Chondrocyte (in vitro differentiated cells): Measurements from ENCODE around the gene SPON1. TPM values are rescaled to one million over a fixed set of nuclear protein-coding genes. Genes with fewer than 3 reads are reported as not detected.
"Not testable (repeated sequence)": the region's sequence is repeated elsewhere in the genome, so short reads cannot be mapped to it uniquely, and the experiment has no call there.

Source experiments
- DNase-seq: peaks from one replicate; pipeline ENCODE4 v3.0.0; 2021; ENCODE audit warnings: mixed read lengths, low spot score
- H3K27ac Mint-ChIP-seq: one replicate; pipeline ENCODE4 v1.8.0; 2021; ENCODE audit warnings: mild to moderate bottlenecking, moderate library complexity, mixed read lengths; ENCODE audit not compliant: unreplicated experiment
- H3K27me3 Mint-ChIP-seq: 2 replicates; pipeline ENCODE4 v1.8.0; 2021; ENCODE audit warnings: low read depth, mixed read lengths
- H3K36me3 Mint-ChIP-seq: 2 replicates; pipeline ENCODE4 v1.8.0; 2021; ENCODE audit warnings: low read depth, mixed read lengths
- H3K4me1 Mint-ChIP-seq: 2 replicates; pipeline ENCODE4 v1.8.0; 2021; ENCODE audit warnings: low read depth, mild to moderate bottlenecking, mixed read lengths
- H3K4me3 Mint-ChIP-seq: one replicate; pipeline ENCODE4 v1.8.0; 2021; ENCODE audit warnings: mild to moderate bottlenecking, moderate library complexity, mixed read lengths; ENCODE audit not compliant: unreplicated experiment
- H3K9me3 Mint-ChIP-seq: 2 replicates; pipeline ENCODE4 v1.8.0; 2021; ENCODE audit warnings: low read depth, mixed read lengths
- CTCF ChIP-seq: fragments of 200-600 bp; sonication (generic); IDR thresholded peaks from 2 replicates; pipeline ENCODE4 v1.5.0; 2021; ENCODE audit warnings: antibody characterized with exemption, mild to moderate bottlenecking, moderate library complexity
- total RNA-seq: library from RNA; stranded (reverse); gene quantifications from 3 replicates; pipeline ENCODE4 v1.2.1, GENCODE V29; 2021

The SPON1 gene
- total RNA-seq, 1 donor from 2014 or later, result 0.10 TPM

GRCh38 chr11:13927481-13927880, 35.0 kb upstream of the SPON1 start:
- TF ChIP-seq CTCF, result no peak
- peaks cover 5% of the 10 kb centered on the region for H3K9me3 Mint-ChIP-seq
- no peaks in the 10 kb centered on the region for H3K4me1 Mint-ChIP-seq
- no peaks in the 10 kb centered on the region for H3K36me3 Mint-ChIP-seq
- H3K27me3 Mint-ChIP-seq, result peaks cover 2% of the 10 kb centered on the region
- no peak for DNase-seq
- no peak overlapping the region for H3K4me3 Mint-ChIP-seq
- H3K27ac Mint-ChIP-seq, result no peak overlapping the region

GRCh38 chr11:13928566-13929251, 33.8 kb upstream of the SPON1 start:
- Mint-ChIP-seq H3K27ac (no peak overlapping the region), H3K27me3 (no peaks in the 10 kb centered on the region), H3K36me3 (no peaks in the 10 kb centered on the region), H3K9me3 (peaks cover 5% of the 10 kb centered on the region), H3K4me3 (no peak overlapping the region), H3K4me1 (no peaks in the 10 kb centered on the region)
- TF ChIP-seq CTCF, result no peak
- no peak for DNase-seq

DNA sequence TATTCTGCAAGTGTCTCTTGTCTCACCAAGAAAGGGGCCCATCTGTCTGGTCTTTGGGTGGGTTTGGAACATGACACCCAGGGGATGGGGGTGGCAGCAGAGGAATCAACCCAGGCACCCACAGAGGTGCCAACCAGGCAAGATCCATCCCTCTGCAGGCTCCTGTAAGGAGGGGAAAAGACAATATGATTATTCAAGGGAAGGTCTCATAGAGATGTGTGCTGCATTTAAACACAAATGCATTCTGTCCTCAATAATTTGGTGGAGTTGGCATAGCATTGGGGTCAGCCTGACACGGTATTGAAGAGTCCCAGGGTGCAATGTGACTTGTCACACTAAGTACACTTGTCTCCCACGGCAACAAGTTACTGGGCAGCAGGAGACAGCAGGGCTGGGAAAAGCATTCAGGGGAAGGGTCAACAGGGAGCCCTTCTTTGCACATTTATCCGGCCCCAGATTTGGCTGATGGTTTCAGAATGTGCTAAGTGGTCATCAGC, 33.1 kb upstream of the SPON1 start:
- no peak overlapping the region for H3K27ac Mint-ChIP-seq
- no peaks in the 10 kb centered on the region for H3K27me3 Mint-ChIP-seq
- no peak for TF ChIP-seq CTCF
- H3K4me1 Mint-ChIP-seq, result no peaks in the 10 kb centered on the region
- no peak overlapping the region for H3K4me3 Mint-ChIP-seq
- peaks cover 2% of the 10 kb centered on the region for H3K36me3 Mint-ChIP-seq
- no peak for DNase-seq
- H3K9me3 Mint-ChIP-seq, result peaks cover 8% of the 10 kb centered on the region

DNA sequence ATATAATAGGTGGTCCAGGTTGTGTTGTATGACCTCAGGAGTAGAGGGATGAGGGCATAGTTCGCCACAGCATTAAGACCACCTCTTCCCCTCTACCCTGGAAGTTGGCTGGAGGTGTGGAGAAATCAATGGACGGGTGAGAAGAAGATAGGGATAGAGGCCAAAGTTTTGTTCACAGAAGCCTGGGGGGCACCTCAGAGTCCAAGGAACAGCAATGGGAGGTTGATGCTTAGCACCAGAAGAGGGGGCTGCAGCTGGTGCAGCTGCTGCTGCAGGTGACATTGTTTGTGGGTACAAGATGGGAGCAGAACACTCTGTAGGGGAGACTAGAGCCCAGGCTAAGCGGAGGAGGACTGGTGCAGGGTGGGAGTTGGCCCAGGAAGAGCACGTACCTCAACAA, 31.2 kb upstream of the SPON1 start:
- Mint-ChIP-seq H3K4me3 (no peak overlapping the region), H3K4me1 (no peaks in the 10 kb centered on the region), H3K27me3 (no peaks in the 10 kb centered on the region), H3K27ac (no peak overlapping the region), H3K9me3 (peaks cover 9% of the 10 kb centered on the region), H3K36me3 (peaks cover 2% of the 10 kb centered on the region)
- no peak for DNase-seq
- TF ChIP-seq CTCF, result no peak

DNA sequence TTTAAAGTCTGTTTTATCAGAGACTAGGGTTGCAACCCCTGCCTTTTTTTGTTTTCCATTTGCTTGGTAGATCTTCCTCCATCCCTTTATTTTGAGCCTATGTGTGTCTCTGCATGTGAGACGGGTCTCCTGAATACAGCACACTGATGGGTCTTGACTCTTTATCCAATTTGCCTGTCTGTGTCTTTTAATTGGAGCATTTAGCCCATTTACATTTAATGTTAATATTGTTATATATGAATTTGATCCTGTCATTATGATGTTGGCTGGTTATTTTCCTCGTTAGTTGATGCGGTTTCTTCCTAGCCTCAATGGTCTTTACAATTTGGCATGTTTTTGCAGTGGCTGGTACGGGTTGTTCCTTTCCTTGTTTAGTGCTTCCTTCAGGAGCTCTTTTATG, 25.4 kb upstream of the SPON1 start:
- peaks cover 16% of the 10 kb centered on the region for H3K9me3 Mint-ChIP-seq
- not testable (repeated sequence) for H3K27me3 Mint-ChIP-seq, DNase-seq, H3K4me3 Mint-ChIP-seq, H3K27ac Mint-ChIP-seq, H3K4me1 Mint-ChIP-seq, H3K36me3 Mint-ChIP-seq

GRCh38 chr11:13938829-13939228, 23.7 kb upstream of the SPON1 start:
- not testable (repeated sequence) for H3K27ac Mint-ChIP-seq, H3K4me1 Mint-ChIP-seq, DNase-seq, H3K36me3 Mint-ChIP-seq, H3K4me3 Mint-ChIP-seq, H3K27me3 Mint-ChIP-seq
- peaks cover 16% of the 10 kb centered on the region for H3K9me3 Mint-ChIP-seq
